LNCaP clone FGC (cell line): Measurements from ENCODE around the gene RNF224.

Experiments used
- DNase-seq: peaks from one replicate; pipeline ENCODE4 v3.0.0-alpha.2; 2011; ENCODE audit warnings: low read depth
- H3K4me3 ChIP-seq: 2 replicates; pipeline ENCODE4 v1.5.1; 2011; ENCODE audit warnings: mild to moderate bottlenecking, low read depth, low read length, control low read depth
- TF ChIP-seq, protein P1 (sequence below): IDR thresholded peaks from 2 replicates; pipeline ENCODE4 v1.5.1; 2012; ENCODE audit warnings: mild to moderate bottlenecking; ENCODE audit not compliant: control insufficient read depth, insufficient read depth; ENCODE audit errors: extremely low read depth

The RNF224 gene

DNA sequence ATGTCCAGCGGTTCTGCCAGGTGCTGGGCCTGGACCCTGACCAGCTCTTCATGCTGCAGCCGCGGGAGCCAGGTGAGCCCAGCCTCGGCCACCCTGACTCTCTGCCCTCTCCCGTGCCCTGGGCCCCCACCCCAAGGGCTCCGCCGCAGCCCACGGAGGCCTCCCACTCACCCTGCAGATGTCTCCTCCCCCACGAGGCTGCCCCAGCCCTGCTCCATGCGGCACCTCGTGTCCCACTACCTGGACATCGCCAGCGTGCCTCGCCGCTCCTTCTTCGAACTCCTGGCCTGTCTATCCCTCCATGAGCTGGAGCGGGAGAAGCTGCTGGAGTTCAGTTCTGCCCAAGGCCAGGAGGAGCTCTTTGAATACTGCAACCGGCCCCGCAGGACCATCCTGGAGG, 12.7 kb upstream of the RNF224 start:
- no peak overlapping the region for H3K4me3 ChIP-seq
- no peak for DNase-seq
- TF ChIP-seq, protein P1, sequence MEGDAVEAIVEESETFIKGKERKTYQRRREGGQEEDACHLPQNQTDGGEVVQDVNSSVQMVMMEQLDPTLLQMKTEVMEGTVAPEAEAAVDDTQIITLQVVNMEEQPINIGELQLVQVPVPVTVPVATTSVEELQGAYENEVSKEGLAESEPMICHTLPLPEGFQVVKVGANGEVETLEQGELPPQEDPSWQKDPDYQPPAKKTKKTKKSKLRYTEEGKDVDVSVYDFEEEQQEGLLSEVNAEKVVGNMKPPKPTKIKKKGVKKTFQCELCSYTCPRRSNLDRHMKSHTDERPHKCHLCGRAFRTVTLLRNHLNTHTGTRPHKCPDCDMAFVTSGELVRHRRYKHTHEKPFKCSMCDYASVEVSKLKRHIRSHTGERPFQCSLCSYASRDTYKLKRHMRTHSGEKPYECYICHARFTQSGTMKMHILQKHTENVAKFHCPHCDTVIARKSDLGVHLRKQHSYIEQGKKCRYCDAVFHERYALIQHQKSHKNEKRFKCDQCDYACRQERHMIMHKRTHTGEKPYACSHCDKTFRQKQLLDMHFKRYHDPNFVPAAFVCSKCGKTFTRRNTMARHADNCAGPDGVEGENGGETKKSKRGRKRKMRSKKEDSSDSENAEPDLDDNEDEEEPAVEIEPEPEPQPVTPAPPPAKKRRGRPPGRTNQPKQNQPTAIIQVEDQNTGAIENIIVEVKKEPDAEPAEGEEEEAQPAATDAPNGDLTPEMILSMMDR: no peak

DNA sequence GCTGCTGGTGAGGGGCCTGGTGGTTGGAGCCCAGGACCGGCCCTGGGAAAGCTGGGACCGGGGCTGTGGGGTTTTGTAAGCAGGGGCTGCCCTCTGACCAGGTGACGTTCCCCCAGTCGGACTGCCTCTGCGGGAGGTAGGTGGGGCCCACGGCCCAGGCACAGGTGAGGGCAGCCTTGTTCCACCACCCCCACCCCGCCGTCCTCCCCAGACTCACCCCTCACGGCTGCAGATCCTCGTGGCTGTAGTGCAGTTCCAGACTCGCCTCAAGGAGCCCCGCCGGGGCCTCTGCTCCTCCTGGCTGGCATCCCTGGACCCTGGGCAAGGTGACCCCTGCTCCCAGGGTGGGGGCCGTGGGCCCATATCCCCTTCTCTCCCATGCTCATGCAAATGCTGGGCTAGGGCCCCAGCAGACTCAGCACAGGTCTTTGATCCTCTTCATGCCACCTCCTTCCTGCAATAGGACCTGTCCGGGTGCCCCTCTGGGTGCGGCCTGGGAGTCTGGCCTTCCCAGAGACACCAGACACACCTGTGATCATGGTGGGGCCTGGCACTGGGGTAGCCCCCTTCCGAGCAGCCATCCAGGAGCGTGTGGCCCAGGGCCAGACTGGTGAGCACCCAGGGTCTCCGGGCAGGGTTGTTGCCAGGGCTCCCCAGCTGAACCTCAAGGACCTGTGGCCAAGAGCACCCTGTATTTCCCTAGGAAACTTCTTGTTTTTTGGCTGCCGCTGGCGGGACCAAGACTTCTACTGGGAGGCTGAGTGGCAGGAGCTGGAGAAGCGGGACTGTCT, 11.9 kb upstream of the RNF224 start:
- TF ChIP-seq, protein P1: no peak
- no peak overlapping the region for H3K4me3 ChIP-seq
- DNase-seq: no peak

DNA sequence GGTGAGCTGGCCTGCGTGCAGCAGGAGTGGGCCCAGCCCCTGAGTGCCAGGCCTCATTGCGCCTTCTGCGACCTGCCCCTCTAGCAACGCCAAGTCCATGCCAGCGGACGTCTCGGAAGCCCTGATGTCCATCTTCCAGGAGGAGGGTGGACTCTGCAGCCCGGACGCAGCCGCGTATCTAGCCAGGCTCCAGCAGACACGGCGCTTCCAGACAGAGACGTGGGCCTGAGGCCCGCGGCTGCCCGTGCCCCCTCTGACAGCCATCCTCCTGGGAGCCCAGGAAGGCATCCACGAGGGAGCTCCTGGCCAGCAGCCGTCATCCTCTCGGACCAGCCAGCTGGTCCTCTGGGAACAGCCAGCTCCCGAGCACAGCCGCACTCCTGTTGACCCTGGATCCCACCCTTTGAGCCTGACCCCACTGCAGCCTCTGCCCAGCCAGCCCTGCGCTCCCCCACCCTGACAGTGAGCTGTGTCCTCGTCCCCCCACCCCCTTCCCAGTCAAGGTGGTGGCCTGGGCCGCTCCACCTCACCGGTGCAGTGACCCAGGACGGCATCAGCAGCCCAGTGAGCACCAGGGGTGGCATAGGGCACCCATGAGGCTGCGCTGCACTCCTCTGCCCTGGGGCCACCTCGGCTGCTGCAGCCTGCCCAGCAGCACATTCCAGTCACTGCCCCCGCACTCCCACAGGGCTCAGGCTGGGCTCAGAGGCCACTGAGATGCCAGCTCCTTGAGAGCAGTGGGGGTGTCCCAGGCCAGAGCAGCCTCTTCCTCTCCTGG, 10.9 kb upstream of the RNF224 start:
- no peak for DNase-seq
- TF ChIP-seq, protein P1: no peak
- H3K4me3 ChIP-seq: peak overlapping the region; percentile 73

DNA sequence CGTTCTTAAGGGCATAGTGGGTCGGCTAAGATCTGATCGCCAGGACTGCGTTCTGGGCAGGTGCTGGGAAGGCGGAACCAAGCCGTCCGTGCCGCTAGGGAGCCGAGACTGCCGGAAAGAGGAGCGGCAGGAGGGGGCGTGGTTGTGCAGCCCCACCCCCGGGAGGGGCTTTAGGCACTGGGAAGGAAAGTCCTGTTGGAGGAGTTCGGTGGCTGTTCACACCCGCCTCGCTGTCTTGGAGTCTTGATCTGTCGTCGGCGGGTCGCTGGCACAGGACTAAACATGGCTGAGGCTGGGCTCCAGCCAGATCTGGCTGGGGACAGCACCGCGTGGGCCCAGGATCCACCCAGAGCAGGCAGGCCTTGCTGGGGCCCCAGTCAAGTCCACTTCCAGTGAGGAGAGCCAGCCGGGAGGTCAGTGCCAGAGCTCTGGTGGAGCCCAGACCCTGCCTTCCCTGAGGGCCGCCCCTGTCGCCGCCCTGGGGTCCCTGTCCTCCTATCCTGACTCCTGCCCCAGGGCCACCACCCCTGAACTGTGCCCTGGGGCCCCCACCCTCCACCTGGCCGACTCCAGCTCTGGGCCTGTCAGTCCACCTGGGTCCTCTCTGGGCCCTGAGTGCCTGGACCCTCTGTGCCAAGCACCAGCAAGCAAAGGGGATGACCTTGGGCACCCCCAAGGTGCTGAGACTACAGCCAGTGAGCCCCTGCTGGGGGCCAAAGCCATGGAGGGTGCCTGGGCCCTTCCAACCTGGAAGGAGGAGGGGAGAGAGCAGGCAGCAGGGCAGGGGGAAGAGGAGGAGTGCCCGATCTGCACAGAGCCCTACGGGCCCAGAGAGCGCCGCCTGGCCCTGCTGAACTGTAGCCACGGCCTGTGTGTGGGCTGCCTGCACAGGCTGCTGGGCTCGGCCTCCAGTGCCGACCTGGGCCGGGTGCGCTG, 9.8 kb upstream of the RNF224 start:
- TF ChIP-seq, protein P1: peak; percentile 30
- peak overlapping the region; percentile 73 for H3K4me3 ChIP-seq
- DNase-seq: peak; percentile 90

DNA sequence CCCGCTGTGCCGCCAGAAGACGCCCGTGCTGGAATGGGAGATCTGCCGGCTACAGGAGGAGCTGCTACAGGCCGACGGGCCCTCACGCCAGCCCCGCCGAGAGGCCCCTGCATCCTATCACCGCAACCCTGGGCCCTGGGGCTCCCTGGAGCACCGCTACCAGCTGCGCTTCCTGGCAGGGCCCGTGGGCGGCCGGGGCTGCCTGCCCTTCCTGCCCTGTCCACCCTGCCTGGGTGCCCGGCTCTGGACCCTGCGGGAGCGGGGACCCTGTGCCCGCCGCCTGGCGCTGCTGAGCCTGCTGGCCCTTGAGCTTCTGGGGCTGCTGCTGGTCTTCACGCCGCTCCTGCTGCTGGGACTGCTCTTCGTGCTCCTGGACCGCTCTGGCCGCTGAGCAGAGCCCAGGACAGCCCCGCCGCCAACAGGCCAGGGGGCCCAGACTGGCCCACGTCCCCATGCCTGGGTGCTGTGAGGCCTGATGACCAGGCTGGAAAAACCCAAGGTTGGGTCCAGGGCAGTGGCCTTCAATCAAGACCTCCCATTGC, 9.0 kb upstream of the RNF224 start:
- peak overlapping the region; percentile 73 for H3K4me3 ChIP-seq
- TF ChIP-seq, protein P1: no peak
- DNase-seq: no peak

DNA sequence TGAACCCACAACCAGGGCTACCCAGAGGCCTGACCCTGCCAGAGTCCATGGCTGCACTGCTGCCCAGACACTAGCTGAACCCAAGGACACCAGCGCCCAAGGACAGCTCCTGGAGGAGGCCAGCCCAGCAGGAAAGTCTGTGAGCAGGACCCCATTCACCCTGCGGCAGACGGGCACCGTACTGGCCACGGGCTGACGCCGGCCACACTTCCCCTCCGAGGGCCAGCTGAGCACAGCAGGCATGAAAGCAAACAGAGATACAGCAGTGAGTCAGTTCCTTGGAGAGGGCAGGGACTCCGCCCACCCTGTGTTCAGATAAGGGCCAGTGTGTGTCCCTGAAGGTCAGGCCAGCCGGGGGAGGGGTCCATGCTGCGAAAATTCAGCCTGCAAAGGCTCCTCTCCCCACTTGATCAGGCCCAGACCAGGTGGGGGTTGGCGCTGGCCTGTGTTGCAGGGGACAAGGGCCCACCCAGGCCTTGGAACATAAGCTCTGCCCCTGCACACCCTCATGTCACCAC, 8.5 kb upstream of the RNF224 start:
- TF ChIP-seq, protein P1: no peak
- peak overlapping the region; percentile 73 for H3K4me3 ChIP-seq
- no peak for DNase-seq
